Osteocyte (in vitro differentiated cells): ENCODE data around the gene PPARGC1A. TPM values are rescaled to one million over a fixed set of nuclear protein-coding genes. Genes with fewer than 3 reads are reported as not detected.

Experiments
- DNase-seq: peaks from one replicate; pipeline ENCODE4 v3.0.0; 2021; ENCODE audit warnings: mixed read lengths; ENCODE audit not compliant: unreplicated experiment; ENCODE audit errors: extremely low spot score
- H3K27ac Mint-ChIP-seq: one replicate; pipeline ENCODE4 v1.8.0; 2021; ENCODE audit warnings: mild to moderate bottlenecking, mixed read lengths; ENCODE audit not compliant: unreplicated experiment
- H3K27me3 Mint-ChIP-seq: one replicate; pipeline ENCODE4 v1.8.0; 2021; ENCODE audit warnings: mixed read lengths; ENCODE audit not compliant: unreplicated experiment
- H3K36me3 Mint-ChIP-seq: one replicate; pipeline ENCODE4 v1.8.0; 2021; ENCODE audit warnings: mixed read lengths; ENCODE audit not compliant: unreplicated experiment
- H3K4me1 Mint-ChIP-seq: one replicate; pipeline ENCODE4 v1.8.0; 2021; ENCODE audit warnings: mixed read lengths; ENCODE audit not compliant: unreplicated experiment
- H3K4me3 Mint-ChIP-seq: one replicate; pipeline ENCODE4 v1.8.0; 2021; ENCODE audit warnings: mild to moderate bottlenecking, moderate library complexity, mixed read lengths; ENCODE audit not compliant: unreplicated experiment
- H3K9me3 Mint-ChIP-seq: one replicate; pipeline ENCODE4 v1.8.0; 2021; ENCODE audit warnings: mixed read lengths; ENCODE audit not compliant: unreplicated experiment
- total RNA-seq: library from RNA; stranded (reverse); gene quantifications from 2 replicates; pipeline ENCODE4 v1.2.1, GENCODE V29; 2021
- TF ChIP-seq, protein P1 (sequence below): fragments of 200-600 bp; sonication (generic); IDR thresholded peaks from 2 replicates; pipeline ENCODE4 v1.5.0; 2021; ENCODE audit warnings: antibody characterized with exemption, mild to moderate bottlenecking, moderate library complexity

PPARGC1A gene
- total RNA-seq, 1 donor from 2014 or later: 10.2 TPM

DNA sequence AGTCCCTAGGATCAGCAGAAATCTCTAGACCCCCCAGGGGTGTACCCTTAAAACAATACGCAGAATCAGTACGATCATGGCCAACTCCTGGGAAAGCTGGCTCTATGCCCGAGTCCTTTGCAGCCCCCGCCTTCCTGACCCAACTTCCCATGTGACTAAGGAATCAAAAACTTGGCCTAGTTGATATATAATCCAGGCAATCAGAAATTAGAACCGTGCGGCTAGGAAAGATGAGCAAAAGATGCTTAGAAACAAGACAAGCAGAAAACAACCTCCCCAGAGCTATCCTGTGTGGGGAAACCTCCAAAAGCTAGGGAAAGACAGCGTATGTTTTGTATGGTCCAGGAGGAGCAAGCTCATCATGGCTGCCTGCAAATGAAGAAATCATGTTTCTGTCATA, 110.0 kb downstream of the PPARGC1A start:
- Mint-ChIP-seq H3K27ac (no peak overlapping the region), H3K4me1 (peaks cover 15% of the 10 kb centered on the region), H3K9me3 (peaks cover 7% of the 10 kb centered on the region), H3K36me3 (peaks cover 4% of the 10 kb centered on the region), H3K27me3 (no peaks in the 10 kb centered on the region), H3K4me3 (no peak overlapping the region)
- no peak for DNase-seq
- TF ChIP-seq, protein P1, sequence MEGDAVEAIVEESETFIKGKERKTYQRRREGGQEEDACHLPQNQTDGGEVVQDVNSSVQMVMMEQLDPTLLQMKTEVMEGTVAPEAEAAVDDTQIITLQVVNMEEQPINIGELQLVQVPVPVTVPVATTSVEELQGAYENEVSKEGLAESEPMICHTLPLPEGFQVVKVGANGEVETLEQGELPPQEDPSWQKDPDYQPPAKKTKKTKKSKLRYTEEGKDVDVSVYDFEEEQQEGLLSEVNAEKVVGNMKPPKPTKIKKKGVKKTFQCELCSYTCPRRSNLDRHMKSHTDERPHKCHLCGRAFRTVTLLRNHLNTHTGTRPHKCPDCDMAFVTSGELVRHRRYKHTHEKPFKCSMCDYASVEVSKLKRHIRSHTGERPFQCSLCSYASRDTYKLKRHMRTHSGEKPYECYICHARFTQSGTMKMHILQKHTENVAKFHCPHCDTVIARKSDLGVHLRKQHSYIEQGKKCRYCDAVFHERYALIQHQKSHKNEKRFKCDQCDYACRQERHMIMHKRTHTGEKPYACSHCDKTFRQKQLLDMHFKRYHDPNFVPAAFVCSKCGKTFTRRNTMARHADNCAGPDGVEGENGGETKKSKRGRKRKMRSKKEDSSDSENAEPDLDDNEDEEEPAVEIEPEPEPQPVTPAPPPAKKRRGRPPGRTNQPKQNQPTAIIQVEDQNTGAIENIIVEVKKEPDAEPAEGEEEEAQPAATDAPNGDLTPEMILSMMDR: no peak

DNA sequence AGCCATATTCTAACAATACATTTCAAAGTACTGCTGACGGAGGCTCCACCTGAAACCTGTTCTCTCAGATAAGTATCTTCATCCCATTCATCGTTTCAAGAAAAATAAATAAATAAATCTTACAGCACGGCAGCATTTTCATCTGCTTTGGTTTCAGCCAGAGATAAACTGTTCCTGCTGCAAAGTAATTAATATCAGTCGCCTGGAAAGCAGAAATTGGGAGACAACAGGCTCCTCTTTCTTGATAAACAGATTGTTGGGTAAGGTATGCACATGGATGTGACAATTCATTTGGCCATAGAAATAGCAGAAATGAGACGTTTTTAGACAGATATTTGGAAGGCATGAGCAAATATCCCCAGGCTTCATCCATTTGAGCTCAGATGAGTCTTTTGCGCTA, 110.4 kb downstream of the PPARGC1A start:
- TF ChIP-seq, protein P1: no peak
- H3K27me3 Mint-ChIP-seq: no peaks in the 10 kb centered on the region
- H3K4me3 Mint-ChIP-seq: no peak overlapping the region
- H3K4me1 Mint-ChIP-seq: peaks cover 15% of the 10 kb centered on the region
- peaks cover 4% of the 10 kb centered on the region for H3K36me3 Mint-ChIP-seq
- no peak overlapping the region for H3K27ac Mint-ChIP-seq
- no peak for DNase-seq
- peaks cover 7% of the 10 kb centered on the region for H3K9me3 Mint-ChIP-seq

DNA sequence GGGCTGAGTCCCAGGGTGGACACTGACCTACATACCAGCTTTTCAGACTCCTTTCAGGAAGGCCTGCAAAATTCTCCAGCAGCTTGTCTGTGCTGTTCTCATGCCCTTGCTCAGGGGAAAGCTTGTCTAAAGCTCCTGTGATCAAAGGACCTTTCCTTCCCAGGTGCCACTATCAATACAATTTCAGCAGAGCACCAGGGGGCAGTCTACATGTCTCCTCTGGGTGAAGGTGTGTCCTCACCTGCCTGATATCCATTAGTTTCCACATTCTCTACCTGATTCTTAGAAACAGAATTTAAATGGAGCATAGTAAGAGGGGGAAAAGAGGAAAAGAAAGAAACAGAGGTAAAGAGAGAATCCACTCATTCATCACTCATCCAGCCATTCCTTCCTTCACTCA, 114.2 kb downstream of the PPARGC1A start:
- H3K4me1 Mint-ChIP-seq: peaks cover 13% of the 10 kb centered on the region
- no peaks in the 10 kb centered on the region for H3K9me3 Mint-ChIP-seq
- no peaks in the 10 kb centered on the region for H3K36me3 Mint-ChIP-seq
- TF ChIP-seq, protein P1: no peak
- DNase-seq: no peak
- no peak overlapping the region for H3K4me3 Mint-ChIP-seq
- H3K27me3 Mint-ChIP-seq: no peaks in the 10 kb centered on the region
- H3K27ac Mint-ChIP-seq: no peak overlapping the region

DNA sequence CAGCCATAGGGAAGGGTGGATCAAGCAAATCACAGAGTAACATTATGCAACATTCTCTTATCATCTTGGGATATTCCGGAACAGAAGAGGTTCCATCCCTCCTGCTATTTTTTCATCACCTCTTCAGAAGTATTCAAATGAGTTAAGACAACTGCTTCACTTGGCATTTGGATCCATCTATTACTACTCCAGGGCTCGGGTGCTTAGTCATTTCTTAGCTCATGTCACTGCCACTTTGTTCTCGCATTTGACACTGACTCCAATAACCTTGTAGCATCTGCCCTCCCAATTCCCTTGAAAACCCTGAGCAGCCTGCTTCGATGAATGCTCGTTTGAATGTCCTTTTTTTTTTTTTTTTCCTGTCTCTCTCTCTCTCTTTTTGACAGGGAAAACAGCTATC, 114.9 kb downstream of the PPARGC1A start:
- peaks cover 15% of the 10 kb centered on the region for H3K4me1 Mint-ChIP-seq
- no peak for DNase-seq
- no peak overlapping the region for H3K27ac Mint-ChIP-seq
- no peaks in the 10 kb centered on the region for H3K27me3 Mint-ChIP-seq
- H3K9me3 Mint-ChIP-seq: no peaks in the 10 kb centered on the region
- TF ChIP-seq, protein P1: no peak
- H3K36me3 Mint-ChIP-seq: no peaks in the 10 kb centered on the region
- H3K4me3 Mint-ChIP-seq: no peak overlapping the region

DNA sequence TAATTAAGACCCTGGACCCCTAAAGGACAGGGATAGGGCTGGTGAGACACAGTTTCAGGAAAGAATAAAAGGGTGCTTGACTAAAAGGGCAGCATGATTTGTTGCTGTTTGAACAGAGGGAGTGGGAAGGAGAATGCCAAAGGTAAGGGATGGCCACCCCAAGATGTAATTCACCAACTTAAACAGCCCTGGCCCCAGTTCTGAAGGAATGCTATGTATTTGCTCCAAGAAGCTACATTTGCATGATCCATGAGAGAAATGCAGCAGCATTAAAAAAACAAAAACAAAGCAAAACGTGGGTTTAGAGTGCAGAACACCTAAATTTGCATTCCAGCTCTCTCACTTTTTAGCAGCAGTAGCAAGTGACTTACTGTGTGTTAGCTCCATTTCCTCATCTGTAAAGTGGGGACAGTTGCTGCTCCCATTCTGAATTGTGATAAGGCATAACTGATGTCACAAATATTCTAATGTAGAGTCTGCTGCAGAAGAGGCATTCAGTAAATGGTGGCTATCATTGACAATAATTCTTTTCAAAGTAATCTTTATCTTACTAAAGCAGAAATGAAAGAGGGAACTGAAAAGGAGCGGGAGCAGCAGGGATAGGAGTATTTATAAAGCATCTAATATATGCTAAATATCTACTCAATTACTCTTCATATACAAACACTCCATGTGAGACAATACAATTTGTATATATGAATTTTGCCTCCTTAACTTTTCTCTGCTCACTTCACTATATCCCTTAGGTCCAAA, 115.8 kb downstream of the PPARGC1A start:
- H3K27ac Mint-ChIP-seq: no peak overlapping the region
- TF ChIP-seq, protein P1: no peak
- H3K9me3 Mint-ChIP-seq: no peaks in the 10 kb centered on the region
- DNase-seq: no peak
- H3K4me1 Mint-ChIP-seq: peaks cover 21% of the 10 kb centered on the region
- H3K36me3 Mint-ChIP-seq: no peaks in the 10 kb centered on the region
- no peaks in the 10 kb centered on the region for H3K27me3 Mint-ChIP-seq
- H3K4me3 Mint-ChIP-seq: no peak overlapping the region
